ENCODE measurements around the gene EGLN1.

DNA sequence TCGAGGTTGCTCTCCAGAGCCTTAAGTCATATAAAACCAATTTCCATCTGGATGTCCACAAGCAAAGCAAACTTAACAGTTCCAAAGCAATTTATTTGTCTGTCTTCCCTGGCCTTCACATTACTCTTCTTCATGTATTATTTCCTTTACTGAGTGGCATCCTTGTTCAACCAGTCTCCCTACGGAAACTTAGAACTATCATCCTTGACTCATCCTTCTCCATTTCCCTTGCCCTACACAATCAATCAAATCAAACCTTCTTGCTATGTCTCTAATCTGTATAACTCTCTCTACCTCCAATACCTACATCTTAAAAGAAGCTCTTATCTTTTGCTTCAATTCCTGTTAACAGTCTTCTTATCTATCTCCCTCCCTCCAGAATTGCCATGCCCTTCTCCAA, 25.4 kb downstream of the EGLN1 start:
- TF ChIP-seq, protein P1, sequence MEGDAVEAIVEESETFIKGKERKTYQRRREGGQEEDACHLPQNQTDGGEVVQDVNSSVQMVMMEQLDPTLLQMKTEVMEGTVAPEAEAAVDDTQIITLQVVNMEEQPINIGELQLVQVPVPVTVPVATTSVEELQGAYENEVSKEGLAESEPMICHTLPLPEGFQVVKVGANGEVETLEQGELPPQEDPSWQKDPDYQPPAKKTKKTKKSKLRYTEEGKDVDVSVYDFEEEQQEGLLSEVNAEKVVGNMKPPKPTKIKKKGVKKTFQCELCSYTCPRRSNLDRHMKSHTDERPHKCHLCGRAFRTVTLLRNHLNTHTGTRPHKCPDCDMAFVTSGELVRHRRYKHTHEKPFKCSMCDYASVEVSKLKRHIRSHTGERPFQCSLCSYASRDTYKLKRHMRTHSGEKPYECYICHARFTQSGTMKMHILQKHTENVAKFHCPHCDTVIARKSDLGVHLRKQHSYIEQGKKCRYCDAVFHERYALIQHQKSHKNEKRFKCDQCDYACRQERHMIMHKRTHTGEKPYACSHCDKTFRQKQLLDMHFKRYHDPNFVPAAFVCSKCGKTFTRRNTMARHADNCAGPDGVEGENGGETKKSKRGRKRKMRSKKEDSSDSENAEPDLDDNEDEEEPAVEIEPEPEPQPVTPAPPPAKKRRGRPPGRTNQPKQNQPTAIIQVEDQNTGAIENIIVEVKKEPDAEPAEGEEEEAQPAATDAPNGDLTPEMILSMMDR (IDR thresholded peaks at IDR 0.05), result no peak
- TF ChIP-seq POLR2A (IDR thresholded peaks at IDR 0.05), result no peak

Data from thyroid gland (tissue), 4 donors.